GM12874 (cell line): ENCODE measurements around the gene PSMA3.

Experiments used
- CTCF ChIP-seq: IDR thresholded peaks from 2 replicates; pipeline ENCODE4 v1.5.1; 2011; ENCODE audit warnings: low read depth, mild to moderate bottlenecking, control low read depth, low read length, moderate library complexity; ENCODE audit not compliant: insufficient read depth

The PSMA3 gene

GRCh38 chr14:58297762-58298476 lies 53.3 kb downstream of the PSMA3 start:
- no peak for TF ChIP-seq CTCF

GRCh38 chr14:58298477-58299400 lies 54.1 kb downstream of the PSMA3 start, which contains the start of gene ARID4A:
TSS of gene ARID4A (plus strand) at chr14:58298555. CDS start at chr14:58299855, 1,300 bp downstream.
- TF ChIP-seq CTCF, result no peak

GRCh38 chr14:58299401-58300330 lies 55.0 kb downstream of the PSMA3 start:
- TF ChIP-seq CTCF, result no peak

GRCh38 chr14:58301416-58301815 lies 56.8 kb downstream of the PSMA3 start:
- no peak for TF ChIP-seq CTCF

GRCh38 chr14:58305730-58306129 lies 61.1 kb downstream of the PSMA3 start:
- TF ChIP-seq CTCF, result no peak

GRCh38 chr14:58307597-58308316 lies 63.1 kb downstream of the PSMA3 start:
- TF ChIP-seq CTCF, result no peak
